IPS-11a (cell line): ENCODE results near the gene SPRR4.

ENCODE experiments used
- H3K4me3 ChIP-seq: one replicate; pipeline ENCODE4 v1.5.1; 2013; ENCODE audit warnings: low read depth, low read length, control low read depth

Gene SPRR4

GRCh38 chr1:152970495-152970894, at the start of gene SPRR4:
Gene SPRR4, plus strand, starts transcription at chr1:152970648. Its CDS starts 1,243 bp downstream, at chr1:152971891.
- H3K4me3 ChIP-seq, result no peak within 1 kb of the TSS

- no peak overlapping the region for H3K4me3 ChIP-seq
Observed at GRCh38 chr1:152924191-152924590, 46.3 kb upstream of the SPRR4 start.

- H3K4me3 ChIP-seq, result no peak overlapping the region
Observed at GRCh38 chr1:152926091-152926490, 44.4 kb upstream of the SPRR4 start.

GRCh38 chr1:152928671-152929070, 41.8 kb upstream of the SPRR4 start:
- H3K4me3 ChIP-seq, result no peak overlapping the region

- no peak overlapping the region for H3K4me3 ChIP-seq
Observed at GRCh38 chr1:152932170-152932811, 38.2 kb upstream of the SPRR4 start.

GRCh38 chr1:152933196-152933595, 37.3 kb upstream of the SPRR4 start:
- no peak overlapping the region for H3K4me3 ChIP-seq

- H3K4me3 ChIP-seq, result no peak overlapping the region
Observed at GRCh38 chr1:152940614-152941013, 29.8 kb upstream of the SPRR4 start.

GRCh38 chr1:152941037-152941711, 29.3 kb upstream of the SPRR4 start:
- H3K4me3 ChIP-seq, result no peak overlapping the region

- no peak overlapping the region for H3K4me3 ChIP-seq
Observed at GRCh38 chr1:152942161-152942560, 28.3 kb upstream of the SPRR4 start.

GRCh38 chr1:152946248-152946647, 24.2 kb upstream of the SPRR4 start:
- no peak overlapping the region for H3K4me3 ChIP-seq

- H3K4me3 ChIP-seq, result no peak within 1 kb of the TSS
Observed at GRCh38 chr1:152946651-152947256, 23.7 kb upstream of the SPRR4 start, which contains the start of gene SPRR5. Gene SPRR5, plus strand, starts transcription at chr1:152947206. Its CDS starts 1,349 bp downstream, at chr1:152948555.

- no peak overlapping the region for H3K4me3 ChIP-seq
Observed at GRCh38 chr1:152951711-152952110, 18.7 kb upstream of the SPRR4 start.

GRCh38 chr1:152953761-152954160, 16.7 kb upstream of the SPRR4 start:
- H3K4me3 ChIP-seq, result no peak overlapping the region

- H3K4me3 ChIP-seq, result no peak overlapping the region
Observed at GRCh38 chr1:152954436-152954835, 16.0 kb upstream of the SPRR4 start.

GRCh38 chr1:152957561-152957960, 12.9 kb upstream of the SPRR4 start:
- H3K4me3 ChIP-seq, result no peak overlapping the region

GRCh38 chr1:152959273-152959672, 11.2 kb upstream of the SPRR4 start:
- no peak overlapping the region for H3K4me3 ChIP-seq

GRCh38 chr1:152959801-152960451, 10.5 kb upstream of the SPRR4 start:
- no peak overlapping the region for H3K4me3 ChIP-seq

GRCh38 chr1:152960452-152961044, 9.9 kb upstream of the SPRR4 start:
- no peak overlapping the region for H3K4me3 ChIP-seq

- no peak overlapping the region for H3K4me3 ChIP-seq
Observed at GRCh38 chr1:152961226-152961891, 9.1 kb upstream of the SPRR4 start.

- no peak overlapping the region for H3K4me3 ChIP-seq
Observed at GRCh38 chr1:152962876-152963415, 7.5 kb upstream of the SPRR4 start.
